Astrocyte (in vitro differentiated cells and primary cell): ENCODE data around the gene PRKCE.

ENCODE experiments used
- EZH2 ChIP-seq: IDR thresholded peaks from 2 replicates; pipeline ENCODE4 v1.6.1; 2012; ENCODE audit warnings: mild to moderate bottlenecking, low read length, inconsistent platforms; ENCODE audit not compliant: insufficient read depth
- TF ChIP-seq, protein P1 (sequence below): IDR thresholded peaks from 2 replicates; pipeline ENCODE4 v1.5.1; 2011; ENCODE audit warnings: low read depth, mild to moderate bottlenecking, inconsistent platforms, low read length, moderate library complexity; ENCODE audit not compliant: insufficient read depth

GRCh38 chr2:45771261-45771660 is 119.8 kb downstream of the PRKCE start:
- TF ChIP-seq, protein P1, sequence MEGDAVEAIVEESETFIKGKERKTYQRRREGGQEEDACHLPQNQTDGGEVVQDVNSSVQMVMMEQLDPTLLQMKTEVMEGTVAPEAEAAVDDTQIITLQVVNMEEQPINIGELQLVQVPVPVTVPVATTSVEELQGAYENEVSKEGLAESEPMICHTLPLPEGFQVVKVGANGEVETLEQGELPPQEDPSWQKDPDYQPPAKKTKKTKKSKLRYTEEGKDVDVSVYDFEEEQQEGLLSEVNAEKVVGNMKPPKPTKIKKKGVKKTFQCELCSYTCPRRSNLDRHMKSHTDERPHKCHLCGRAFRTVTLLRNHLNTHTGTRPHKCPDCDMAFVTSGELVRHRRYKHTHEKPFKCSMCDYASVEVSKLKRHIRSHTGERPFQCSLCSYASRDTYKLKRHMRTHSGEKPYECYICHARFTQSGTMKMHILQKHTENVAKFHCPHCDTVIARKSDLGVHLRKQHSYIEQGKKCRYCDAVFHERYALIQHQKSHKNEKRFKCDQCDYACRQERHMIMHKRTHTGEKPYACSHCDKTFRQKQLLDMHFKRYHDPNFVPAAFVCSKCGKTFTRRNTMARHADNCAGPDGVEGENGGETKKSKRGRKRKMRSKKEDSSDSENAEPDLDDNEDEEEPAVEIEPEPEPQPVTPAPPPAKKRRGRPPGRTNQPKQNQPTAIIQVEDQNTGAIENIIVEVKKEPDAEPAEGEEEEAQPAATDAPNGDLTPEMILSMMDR: no peak
- TF ChIP-seq EZH2: no peak
